Neural progenitor cell (in vitro differentiated cells): ENCODE results near the gene EFNA2. TPM values are rescaled to one million over a fixed set of nuclear protein-coding genes. Genes with fewer than 3 reads are reported as not detected.

Experiments
- DNase-seq: peaks from one replicate; pipeline ENCODE4 v3.0.0-alpha.2; 2016; ENCODE audit warnings: low spot score
- H2AFZ ChIP-seq: fragments of 200-600 bp; sonication (generic); replicated peaks from 2 replicates; pipeline ENCODE4 v1.6.1; 2016; ENCODE audit warnings: antibody characterized with exemption
- H3F3A ChIP-seq: fragments of 200-600 bp; sonication (generic); 2 replicates; pipeline ENCODE4 v1.6.1; 2016; ENCODE audit warnings: antibody characterized with exemption, low read depth
- H3K27ac ChIP-seq: fragments of 200-600 bp; sonication (generic); 2 replicates; pipeline ENCODE4 v1.5.1; 2016; ENCODE audit warnings: mild to moderate bottlenecking
- H3K27me3 ChIP-seq: fragments of 200-600 bp; sonication (generic); 2 replicates; pipeline ENCODE4 v1.6.1; 2016; ENCODE audit warnings: mild to moderate bottlenecking, moderate library complexity
- H3K36me3 ChIP-seq: fragments of 200-600 bp; sonication (generic); 2 replicates; pipeline ENCODE4 v1.5.1; 2016
- H3K4me1 ChIP-seq: fragments of 200-600 bp; sonication (generic); 2 replicates; pipeline ENCODE4 v1.6.1; 2016; ENCODE audit warnings: mixed run types
- H3K4me2 ChIP-seq: fragments of 200-600 bp; sonication (generic); 2 replicates; pipeline ENCODE4 v1.6.1; 2016
- H3K4me3 ChIP-seq: fragments of 200-600 bp; sonication (generic); 2 replicates; pipeline ENCODE4 v1.5.1; 2016
- H3K79me2 ChIP-seq: fragments of 200-600 bp; sonication (generic); 2 replicates; pipeline ENCODE4 v1.6.1; 2016; ENCODE audit warnings: low read depth
- H3K9ac ChIP-seq: fragments of 200-600 bp; sonication (generic); 2 replicates; pipeline ENCODE4 v1.6.1; 2016
- H3K9me3 ChIP-seq: fragments of 200-600 bp; sonication (generic); 2 replicates; pipeline ENCODE4 v1.5.1; 2016; ENCODE audit warnings: low read depth
- H4K20me1 ChIP-seq: fragments of 200-600 bp; sonication (generic); 2 replicates; pipeline ENCODE4 v1.6.1; 2016; ENCODE audit warnings: low read depth
- H3K27ac Mint-ChIP-seq: 3 replicates; pipeline ENCODE4 v1.8.0; 2021; ENCODE audit warnings: mixed read lengths
- H3K27me3 Mint-ChIP-seq: 2 replicates; pipeline ENCODE4 v1.8.0; 2022; ENCODE audit warnings: low read depth, mild to moderate bottlenecking, inconsistent platforms, moderate library complexity, mixed read lengths; ENCODE audit not compliant: insufficient read depth
- H3K36me3 Mint-ChIP-seq: 3 replicates; pipeline ENCODE4 v1.8.0; 2021; ENCODE audit warnings: mixed read lengths
- H3K4me1 Mint-ChIP-seq: 3 replicates; pipeline ENCODE4 v1.8.0; 2021; ENCODE audit warnings: mixed read lengths
- H3K4me3 Mint-ChIP-seq: 3 replicates; pipeline ENCODE4 v1.8.0; 2021; ENCODE audit warnings: mild to moderate bottlenecking, moderate library complexity, mixed read lengths
- H3K9me3 Mint-ChIP-seq: 3 replicates; pipeline ENCODE4 v1.8.0; 2020; ENCODE audit warnings: mixed read lengths
- EZH2 ChIP-seq: fragments of 200-600 bp; sonication (generic); IDR thresholded peaks from 2 replicates; pipeline ENCODE4 v1.6.1; 2017; ENCODE audit warnings: antibody characterized with exemption, mild to moderate bottlenecking, moderate library complexity
- EZH2phosphoT487 ChIP-seq: fragments of 200-600 bp; sonication (generic); IDR thresholded peaks from 2 replicates; pipeline ENCODE4 v1.6.1; 2017; ENCODE audit warnings: antibody characterized with exemption
- total RNA-seq: library from RNA; depleted of rRNA; stranded (reverse); fragments of >200 nt; gene quantifications from 2 replicates; pipeline ENCODE4 v1.2.3, GENCODE V29; 2015; ENCODE audit warnings: low replicate concordance
- TF ChIP-seq, protein P1 (sequence below): fragments of 200-600 bp; sonication (generic); IDR thresholded peaks from 2 replicates; pipeline ENCODE4 v1.5.1; 2017; ENCODE audit warnings: antibody characterized with exemption, mild to moderate bottlenecking

EFNA2 gene
- total RNA-seq, 1 donor from 2014 or later: 13.2 TPM

DNA sequence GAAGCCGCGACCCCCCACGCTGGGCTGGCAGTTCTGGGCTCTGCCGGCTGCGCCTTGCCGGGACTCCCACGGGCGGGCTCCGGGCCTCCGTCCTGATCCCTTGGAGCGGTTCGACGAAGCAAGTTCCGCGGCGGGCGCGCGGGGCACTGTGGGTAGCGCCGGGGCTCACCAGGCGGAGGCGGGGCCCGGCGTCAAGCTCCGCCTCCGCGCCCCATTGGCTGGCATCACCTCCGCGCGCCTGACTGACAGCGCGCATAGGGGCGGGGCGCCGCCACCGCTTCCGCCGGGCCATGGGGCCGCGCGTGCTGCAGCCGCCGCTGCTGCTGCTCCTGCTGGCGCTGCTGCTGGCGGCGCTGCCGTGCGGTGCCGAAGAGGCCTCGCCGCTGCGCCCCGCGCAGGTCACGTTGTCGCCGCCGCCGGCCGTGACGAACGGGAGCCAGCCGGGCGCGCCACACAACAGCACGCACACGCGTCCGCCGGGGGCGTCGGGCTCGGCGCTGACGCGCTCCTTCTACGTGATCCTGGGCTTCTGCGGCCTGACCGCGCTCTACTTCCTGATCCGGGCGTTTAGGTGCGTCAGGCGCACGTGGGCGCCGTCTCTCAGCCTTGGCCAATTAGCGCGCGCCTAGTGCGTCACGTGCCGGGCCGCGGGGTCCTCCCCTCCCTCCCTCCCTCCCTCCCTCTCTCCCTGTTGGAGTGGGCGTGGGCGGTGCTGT lies 10.3 kb upstream of the EFNA2 start, which contains the start of gene FAM174C:
Gene FAM174C (plus strand): TSS at position 271 of the 716 bp plus-strand sequence. CDS start 20 bp downstream, at position 291.
- peaks cover 77% of the 10 kb centered on the region for H3F3A ChIP-seq
- H3K4me2 ChIP-seq: peak within 1 kb of the TSS; percentile 85
- H3K27ac ChIP-seq: peak within 1 kb of the TSS; percentile 98
- Mint-ChIP-seq H3K4me3 (peak within 1 kb of the TSS; percentile 88), H3K36me3 (peaks cover 28% of the 10 kb centered on the region), H3K27me3 (peaks cover 22% of the 10 kb centered on the region), H3K9me3 (no peaks in the 10 kb centered on the region), H3K4me1 (peaks cover 47% of the 10 kb centered on the region), H3K27ac (peak within 1 kb of the TSS; percentile 91)
- peaks cover 34% of the 10 kb centered on the region for H3K4me1 ChIP-seq
- H3K9me3 ChIP-seq: no peaks in the 10 kb centered on the region
- no peak for TF ChIP-seq EZH2
- no peak for TF ChIP-seq EZH2phosphoT487
- TF ChIP-seq, protein P1, sequence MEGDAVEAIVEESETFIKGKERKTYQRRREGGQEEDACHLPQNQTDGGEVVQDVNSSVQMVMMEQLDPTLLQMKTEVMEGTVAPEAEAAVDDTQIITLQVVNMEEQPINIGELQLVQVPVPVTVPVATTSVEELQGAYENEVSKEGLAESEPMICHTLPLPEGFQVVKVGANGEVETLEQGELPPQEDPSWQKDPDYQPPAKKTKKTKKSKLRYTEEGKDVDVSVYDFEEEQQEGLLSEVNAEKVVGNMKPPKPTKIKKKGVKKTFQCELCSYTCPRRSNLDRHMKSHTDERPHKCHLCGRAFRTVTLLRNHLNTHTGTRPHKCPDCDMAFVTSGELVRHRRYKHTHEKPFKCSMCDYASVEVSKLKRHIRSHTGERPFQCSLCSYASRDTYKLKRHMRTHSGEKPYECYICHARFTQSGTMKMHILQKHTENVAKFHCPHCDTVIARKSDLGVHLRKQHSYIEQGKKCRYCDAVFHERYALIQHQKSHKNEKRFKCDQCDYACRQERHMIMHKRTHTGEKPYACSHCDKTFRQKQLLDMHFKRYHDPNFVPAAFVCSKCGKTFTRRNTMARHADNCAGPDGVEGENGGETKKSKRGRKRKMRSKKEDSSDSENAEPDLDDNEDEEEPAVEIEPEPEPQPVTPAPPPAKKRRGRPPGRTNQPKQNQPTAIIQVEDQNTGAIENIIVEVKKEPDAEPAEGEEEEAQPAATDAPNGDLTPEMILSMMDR: no peak
- peak within 1 kb of the TSS; percentile 16 for H3K9ac ChIP-seq
- H3K27me3 ChIP-seq: no peaks in the 10 kb centered on the region
- peaks cover 61% of the 10 kb centered on the region for H4K20me1 ChIP-seq
- peak; percentile 98 for DNase-seq
- peak within 1 kb of the TSS; percentile 61 for H3K4me3 ChIP-seq
- peaks cover 5% of the 10 kb centered on the region for H3K36me3 ChIP-seq
- no peak within 1 kb of the TSS for H2AFZ ChIP-seq
- peaks cover 49% of the 10 kb centered on the region for H3K79me2 ChIP-seq

DNA sequence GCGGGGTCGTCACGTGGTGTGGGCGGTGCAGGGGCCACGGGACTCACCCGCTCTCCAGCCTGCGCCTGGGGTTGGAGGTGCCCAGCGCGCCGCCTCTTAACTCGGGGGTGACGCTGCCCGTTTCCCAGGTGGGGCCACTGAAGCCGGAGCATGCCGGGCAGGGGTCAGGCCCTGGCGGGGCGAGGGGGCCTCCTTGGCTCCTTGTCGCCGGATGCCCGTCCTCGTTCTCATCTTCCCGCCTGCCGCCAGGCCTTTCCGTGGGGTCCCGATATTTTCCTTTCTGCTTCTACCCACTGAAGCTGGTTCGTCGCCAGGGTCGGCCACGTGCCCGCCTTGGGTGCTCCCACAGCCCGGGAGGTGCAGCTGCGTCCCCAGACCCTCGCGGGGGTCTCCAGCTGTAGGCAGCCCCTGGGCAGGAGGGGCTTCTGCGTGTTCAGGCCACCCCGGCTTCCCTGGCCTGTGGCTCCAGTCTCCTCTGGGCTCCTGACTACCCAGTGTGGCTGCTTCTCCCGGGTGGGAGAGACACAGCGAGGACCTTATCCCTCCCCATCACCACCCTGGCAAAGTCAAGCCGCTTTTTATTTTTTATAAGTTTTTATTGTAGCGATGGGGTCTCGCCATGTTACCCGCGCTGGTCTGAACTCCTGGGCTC lies 9.6 kb upstream of the EFNA2 start:
- Mint-ChIP-seq H3K4me3 (peak overlapping the region; percentile 88), H3K27ac (no peak overlapping the region), H3K27me3 (peaks cover 16% of the 10 kb centered on the region), H3K9me3 (no peaks in the 10 kb centered on the region), H3K4me1 (peaks cover 42% of the 10 kb centered on the region), H3K36me3 (peaks cover 25% of the 10 kb centered on the region)
- Histone ChIP-seq H3K9me3 (no peaks in the 10 kb centered on the region), H3K4me2 (peak overlapping the region; percentile 85), H2AFZ (no peak overlapping the region), H3K4me3 (peak overlapping the region; percentile 61), H3K79me2 (peaks cover 42% of the 10 kb centered on the region), H3K36me3 (peaks cover 5% of the 10 kb centered on the region), H3K27ac (no peak overlapping the region), H3K9ac (peak overlapping the region; percentile 16), H4K20me1 (peaks cover 54% of the 10 kb centered on the region), H3K27me3 (no peaks in the 10 kb centered on the region), H3K4me1 (peaks cover 27% of the 10 kb centered on the region), H3F3A (peaks cover 72% of the 10 kb centered on the region)
- TF ChIP-seq, protein P1: no peak
- TF ChIP-seq EZH2: no peak
- TF ChIP-seq EZH2phosphoT487: no peak
- DNase-seq: no peak

DNA sequence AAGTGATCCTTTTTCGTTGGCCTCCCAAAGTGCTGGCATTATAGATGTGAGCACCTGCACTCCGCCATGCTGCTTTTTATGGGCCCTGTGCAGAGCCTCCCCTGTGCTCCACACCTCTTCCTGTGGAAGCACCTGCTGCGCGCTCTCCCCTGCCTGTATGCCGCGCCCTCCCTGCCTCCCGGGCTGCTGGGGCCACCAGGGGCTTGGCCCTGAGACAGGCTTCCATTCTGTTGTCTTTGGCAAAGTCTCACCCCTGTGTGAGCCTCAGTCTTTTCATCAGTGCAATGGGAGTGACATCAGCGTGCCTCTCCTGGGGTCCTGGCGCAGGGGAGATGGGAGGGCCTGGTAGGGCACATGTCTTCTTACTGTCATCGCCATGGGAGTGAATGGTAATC lies 9.0 kb upstream of the EFNA2 start:
- TF ChIP-seq EZH2phosphoT487 (no peak), EZH2 (no peak)
- TF ChIP-seq, protein P1: no peak
- H3K4me2 ChIP-seq: peak overlapping the region; percentile 85
- no peak overlapping the region for H2AFZ ChIP-seq
- H3K4me1 ChIP-seq: peaks cover 26% of the 10 kb centered on the region
- H3K36me3 ChIP-seq: peaks cover 5% of the 10 kb centered on the region
- no peaks in the 10 kb centered on the region for H3K9me3 Mint-ChIP-seq
- H3K36me3 Mint-ChIP-seq: peaks cover 22% of the 10 kb centered on the region
- peaks cover 49% of the 10 kb centered on the region for H4K20me1 ChIP-seq
- peak overlapping the region; percentile 61 for H3K4me3 ChIP-seq
- H3K9me3 ChIP-seq: no peaks in the 10 kb centered on the region
- H3K4me1 Mint-ChIP-seq: peaks cover 38% of the 10 kb centered on the region
- H3K9ac ChIP-seq: no peak overlapping the region
- peaks cover 37% of the 10 kb centered on the region for H3K79me2 ChIP-seq
- H3K27ac ChIP-seq: no peak overlapping the region
- no peaks in the 10 kb centered on the region for H3K27me3 ChIP-seq
- DNase-seq: no peak
- H3K4me3 Mint-ChIP-seq: peak overlapping the region; percentile 88
- peaks cover 67% of the 10 kb centered on the region for H3F3A ChIP-seq
- H3K27me3 Mint-ChIP-seq: peaks cover 15% of the 10 kb centered on the region
- no peak overlapping the region for H3K27ac Mint-ChIP-seq
